HFFc6 (cell line): ENCODE measurements around the gene C14orf119. TPM values are rescaled to one million over a fixed set of nuclear protein-coding genes. Genes with fewer than 3 reads are reported as not detected.
"Not testable (repeated sequence)": the region's sequence is repeated elsewhere in the genome, so short reads cannot be mapped to it uniquely, and the experiment has no call there.

Experiments used
- DNase-seq: peaks from one replicate; pipeline ENCODE4 v3.0.0-alpha.2; 2018
- H3K27ac Mint-ChIP-seq: 2 replicates; pipeline ENCODE4 v1.8.0; 2020; ENCODE audit warnings: mild to moderate bottlenecking, mixed read lengths
- H3K27me3 Mint-ChIP-seq: 2 replicates; pipeline ENCODE4 v1.8.0; 2021; ENCODE audit warnings: mild to moderate bottlenecking, moderate library complexity, mixed read lengths; ENCODE audit not compliant: insufficient read depth
- H3K36me3 Mint-ChIP-seq: 2 replicates; pipeline ENCODE4 v1.8.0; 2021; ENCODE audit warnings: low read depth, mixed read lengths
- H3K4me1 Mint-ChIP-seq: 2 replicates; pipeline ENCODE4 v1.8.0; 2020; ENCODE audit warnings: low read depth, mixed read lengths
- H3K4me3 Mint-ChIP-seq: 2 replicates; pipeline ENCODE4 v1.8.0; 2020; ENCODE audit warnings: mild to moderate bottlenecking, moderate library complexity, mixed read lengths
- H3K9me3 Mint-ChIP-seq: 2 replicates; pipeline ENCODE4 v1.8.0; 2020; ENCODE audit warnings: mild to moderate bottlenecking, mixed read lengths
- total RNA-seq, 6 experiments: library from RNA; stranded (reverse); fragmentation: NEBNext Ultra II Directional; extraction: Animal tissue kit (Norgen Biotek cat#: 25700); gene quantifications; 2 replicates in 1 of 6; 3 replicates in 5 of 6; pipeline ENCODE4 v1.2.3, GENCODE V29; 2021
- TF ChIP-seq, protein P1 (sequence below): fragments of 200-600 bp; sonication (generic); IDR thresholded peaks from 2 replicates; pipeline ENCODE4 v1.5.0; 2021; ENCODE audit warnings: antibody characterized with exemption, mild to moderate bottlenecking

Gene C14orf119
- total RNA-seq, 6 experiments from 2014 or later = 85.0 to 117 (median 103) TPM

DNA sequence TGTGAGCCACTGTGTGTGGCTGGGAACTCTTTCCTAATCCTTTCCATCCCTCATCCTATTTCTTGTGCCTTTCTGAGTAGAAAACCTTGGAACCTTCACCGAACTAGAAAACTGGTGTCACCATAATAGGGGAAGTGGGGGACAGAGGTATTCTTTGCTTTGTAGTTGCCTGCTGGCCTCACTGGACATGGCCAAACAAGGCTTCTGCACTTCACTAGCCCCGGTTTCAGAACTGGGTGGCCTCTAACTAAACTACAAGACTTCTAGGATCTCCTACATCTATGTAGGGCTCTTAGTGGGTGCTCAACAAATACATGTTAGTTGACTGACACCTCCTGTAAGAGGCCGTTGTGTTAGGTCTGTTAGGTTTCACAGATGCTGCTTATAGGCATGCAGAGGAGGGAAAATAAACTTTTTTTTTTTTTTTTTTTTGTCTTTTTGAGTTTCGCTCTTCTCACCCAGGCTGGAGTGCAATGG lies 10.1 kb downstream of the C14orf119 start:
- Mint-ChIP-seq H3K27ac (no peak overlapping the region), H3K36me3 (no peaks in the 10 kb centered on the region), H3K4me3 (no peak overlapping the region), H3K27me3 (no peaks in the 10 kb centered on the region; the same call in 1 of the 2 replicates), H3K4me1 (peaks cover 13% of the 10 kb centered on the region), H3K9me3 (no peaks in the 10 kb centered on the region)
- TF ChIP-seq, protein P1, sequence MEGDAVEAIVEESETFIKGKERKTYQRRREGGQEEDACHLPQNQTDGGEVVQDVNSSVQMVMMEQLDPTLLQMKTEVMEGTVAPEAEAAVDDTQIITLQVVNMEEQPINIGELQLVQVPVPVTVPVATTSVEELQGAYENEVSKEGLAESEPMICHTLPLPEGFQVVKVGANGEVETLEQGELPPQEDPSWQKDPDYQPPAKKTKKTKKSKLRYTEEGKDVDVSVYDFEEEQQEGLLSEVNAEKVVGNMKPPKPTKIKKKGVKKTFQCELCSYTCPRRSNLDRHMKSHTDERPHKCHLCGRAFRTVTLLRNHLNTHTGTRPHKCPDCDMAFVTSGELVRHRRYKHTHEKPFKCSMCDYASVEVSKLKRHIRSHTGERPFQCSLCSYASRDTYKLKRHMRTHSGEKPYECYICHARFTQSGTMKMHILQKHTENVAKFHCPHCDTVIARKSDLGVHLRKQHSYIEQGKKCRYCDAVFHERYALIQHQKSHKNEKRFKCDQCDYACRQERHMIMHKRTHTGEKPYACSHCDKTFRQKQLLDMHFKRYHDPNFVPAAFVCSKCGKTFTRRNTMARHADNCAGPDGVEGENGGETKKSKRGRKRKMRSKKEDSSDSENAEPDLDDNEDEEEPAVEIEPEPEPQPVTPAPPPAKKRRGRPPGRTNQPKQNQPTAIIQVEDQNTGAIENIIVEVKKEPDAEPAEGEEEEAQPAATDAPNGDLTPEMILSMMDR = no peak
- no peak for DNase-seq

DNA sequence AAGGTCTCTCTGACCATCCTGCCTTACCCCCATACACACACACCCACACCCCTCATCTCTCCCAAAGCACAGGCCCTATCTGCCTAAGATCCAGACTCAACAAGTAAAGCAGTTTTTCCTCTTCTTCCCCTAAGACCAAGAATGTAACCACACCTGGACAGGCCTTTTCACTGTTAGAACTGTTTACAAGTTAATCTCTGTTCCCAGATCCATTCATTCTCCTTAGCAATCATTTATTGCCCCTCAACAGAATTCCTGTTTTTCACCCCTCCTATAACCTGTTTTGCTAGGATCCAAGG lies 11.4 kb downstream of the C14orf119 start:
- Mint-ChIP-seq H3K27ac (no peak overlapping the region), H3K36me3 (no peaks in the 10 kb centered on the region), H3K4me3 (no peak overlapping the region)

DNA sequence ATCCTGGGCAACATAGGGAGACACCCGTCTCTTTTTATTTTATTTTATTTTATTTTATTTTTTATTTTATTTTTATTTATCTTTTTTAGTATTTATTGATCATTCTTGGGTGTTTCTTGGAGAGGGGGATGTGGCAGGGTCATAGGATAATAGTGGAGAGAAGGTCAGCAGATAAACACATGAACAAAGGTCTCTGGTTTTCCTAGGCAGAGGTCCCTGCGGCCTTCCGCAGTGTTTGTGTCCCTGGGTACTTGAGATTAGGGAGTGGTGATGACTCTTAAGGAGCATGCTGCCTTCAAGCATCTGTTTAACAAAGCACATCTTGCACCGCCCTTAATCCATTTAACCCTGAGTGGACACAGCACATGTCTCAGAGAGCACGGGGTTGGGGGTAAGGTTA lies 12.3 kb downstream of the C14orf119 start:
- H3K4me3 Mint-ChIP-seq, H3K27me3 Mint-ChIP-seq, H3K27ac Mint-ChIP-seq, DNase-seq, H3K9me3 Mint-ChIP-seq, H3K36me3 Mint-ChIP-seq: not testable (repeated sequence)
- peaks cover 13% of the 10 kb centered on the region for H3K4me1 Mint-ChIP-seq

More for the DNA sequence above, 11.4 kb downstream of the C14orf119 start:
- no peak for DNase-seq
- Mint-ChIP-seq H3K4me1 (peaks cover 13% of the 10 kb centered on the region), H3K27me3 (no peaks in the 10 kb centered on the region; the same call in 1 of the 2 replicates), H3K9me3 (no peaks in the 10 kb centered on the region)
- TF ChIP-seq, protein P1 = no peak

DNA sequence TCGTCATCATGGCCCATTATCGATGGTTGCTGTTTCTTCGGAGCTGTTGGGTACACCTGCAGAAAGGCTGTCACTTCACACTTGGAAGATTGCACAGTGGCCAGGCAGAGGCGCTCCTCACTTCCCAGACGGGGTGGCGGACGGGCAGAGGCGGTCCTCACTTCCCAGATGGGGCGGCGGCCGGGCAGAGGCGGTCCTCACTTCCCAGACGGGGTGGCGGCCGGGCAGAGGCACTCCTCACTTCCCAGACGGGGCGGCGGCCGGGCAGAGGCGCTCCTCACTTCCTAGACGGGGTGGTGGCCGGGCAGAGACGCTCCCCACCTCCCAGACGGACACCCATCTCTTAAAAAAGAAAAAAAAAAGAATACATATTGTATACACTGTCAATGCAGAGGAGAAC lies 12.9 kb downstream of the C14orf119 start:
- not testable (repeated sequence) for H3K27ac Mint-ChIP-seq, H3K27me3 Mint-ChIP-seq, H3K9me3 Mint-ChIP-seq, DNase-seq, H3K36me3 Mint-ChIP-seq, H3K4me3 Mint-ChIP-seq
- peaks cover 13% of the 10 kb centered on the region for H3K4me1 Mint-ChIP-seq

DNA sequence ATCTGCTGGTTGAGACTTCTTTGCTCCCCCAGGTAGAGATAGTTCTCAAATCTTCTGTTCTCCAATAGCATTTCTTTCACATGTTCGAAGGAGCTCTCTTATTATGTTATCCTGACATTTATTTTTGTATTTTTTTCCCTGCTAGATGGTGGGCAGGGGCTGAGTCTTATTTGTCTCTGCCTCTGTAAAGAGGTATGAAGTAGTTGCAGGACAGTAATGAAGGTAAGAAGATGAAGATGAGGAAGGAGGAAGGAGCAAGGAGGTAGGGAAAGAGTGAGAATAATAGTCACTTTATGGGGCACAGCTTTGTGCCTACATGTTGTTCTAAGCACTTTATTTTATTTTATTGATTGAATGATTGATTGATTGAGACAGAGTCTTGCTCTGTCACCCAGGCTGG lies 14.5 kb downstream of the C14orf119 start:
- H3K27ac Mint-ChIP-seq = no peak overlapping the region
- no peaks in the 10 kb centered on the region for H3K9me3 Mint-ChIP-seq
- peaks cover 21% of the 10 kb centered on the region for H3K4me1 Mint-ChIP-seq
- H3K36me3 Mint-ChIP-seq = no peaks in the 10 kb centered on the region
- H3K4me3 Mint-ChIP-seq = no peak overlapping the region
- no peak for DNase-seq
- no peaks in the 10 kb centered on the region; the same call in 1 of the 2 replicates for H3K27me3 Mint-ChIP-seq
- TF ChIP-seq, protein P1 = no peak

DNA sequence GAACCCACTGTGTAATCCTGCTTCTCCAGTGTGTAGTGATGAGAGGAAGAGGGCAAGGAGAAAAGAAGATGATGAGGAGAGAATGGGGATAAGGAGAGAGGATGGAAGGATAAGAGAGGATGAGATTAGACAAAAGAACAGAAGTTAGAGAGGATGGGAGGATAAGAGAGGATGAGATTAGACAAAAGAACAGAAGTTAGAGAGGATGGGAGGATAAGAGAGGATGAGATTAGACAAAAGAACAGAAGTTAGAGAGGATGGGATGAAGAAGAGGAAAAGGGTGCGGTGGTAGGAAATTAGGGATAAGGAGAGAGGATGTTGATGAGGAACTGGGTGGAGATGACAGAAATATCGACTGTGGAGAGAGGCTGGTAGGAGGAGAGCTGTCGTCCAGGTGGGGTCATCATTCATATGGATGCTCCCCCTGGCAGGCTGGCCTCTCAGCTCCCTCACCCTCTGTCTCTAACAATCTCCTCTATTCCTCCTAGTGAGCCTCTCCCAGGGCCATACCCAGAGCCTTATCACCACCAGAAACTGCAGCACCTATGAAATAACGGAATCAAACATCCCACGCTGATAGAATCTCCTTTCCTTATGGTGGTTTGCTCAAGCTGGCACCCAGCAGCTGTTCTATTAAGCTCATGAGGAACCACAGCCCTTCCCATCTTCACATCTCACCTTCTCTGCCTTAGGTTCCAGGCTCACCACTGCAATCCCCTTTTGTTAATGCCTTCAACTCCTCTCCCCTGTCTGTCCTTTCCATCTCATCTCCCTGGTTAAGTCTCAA lies 15.5 kb downstream of the C14orf119 start:
- no peak for DNase-seq
- no peaks in the 10 kb centered on the region for H3K36me3 Mint-ChIP-seq
- no peak overlapping the region for H3K4me3 Mint-ChIP-seq
- no peak overlapping the region for H3K27ac Mint-ChIP-seq
- H3K27me3 Mint-ChIP-seq = no peaks in the 10 kb centered on the region
- H3K4me1 Mint-ChIP-seq = peaks cover 24% of the 10 kb centered on the region
- TF ChIP-seq, protein P1 = no peak
- H3K9me3 Mint-ChIP-seq = no peaks in the 10 kb centered on the region
